SK-N-SH treated with all-trans-retinoic acid at 6 μM for 48 hours (cell line): ENCODE measurements around the gene TBCK.
A peak's percentile ranks its signal among the peaks of the same experiment; 100 is the strongest.

Experiments used
- ATAC-seq: fragments of 200-7000 bp; cut with Tn5 transposase; 3 replicates; pipeline ENCODE4 v1.9.1; 2020; ENCODE audit warnings: mild to moderate bottlenecking, moderate library complexity
- BACH2 ChIP-seq: fragments of 250-450 bp; sonication (Bioruptor Pico); IDR thresholded peaks from 2 replicates; pipeline ENCODE4 v1.9.0; 2021; ENCODE audit warnings: mild to moderate bottlenecking, borderline replicate concordance
- CSDC2 ChIP-seq: fragments of 250-450 bp; sonication (Bioruptor Pico); IDR thresholded peaks from 2 replicates; pipeline ENCODE4 v1.5.0; 2020; ENCODE audit warnings: mild to moderate bottlenecking, moderate library complexity
- ESRRG ChIP-seq: fragments of 250-450 bp; sonication (Bioruptor Pico); IDR thresholded peaks from 2 replicates; pipeline ENCODE4 v1.6.1; 2021; ENCODE audit warnings: mild to moderate bottlenecking
- ISL1 ChIP-seq: fragments of 250-450 bp; sonication (Bioruptor Pico); IDR thresholded peaks from 2 replicates; pipeline ENCODE4 v2.1.2; 2022; ENCODE audit warnings: mild to moderate bottlenecking, moderate library complexity
- SNAI2 ChIP-seq: fragments of 250-450 bp; sonication (Bioruptor Pico); IDR thresholded peaks from 2 replicates; pipeline ENCODE4 v1.5.0; 2020; ENCODE audit warnings: mild to moderate bottlenecking, moderate library complexity
- TCF4 ChIP-seq: fragments of 250-450 bp; sonication (Bioruptor Pico); IDR thresholded peaks from 2 replicates; pipeline ENCODE4 v1.8.0; 2021; ENCODE audit warnings: mild to moderate bottlenecking, moderate library complexity, borderline replicate concordance
- TOX ChIP-seq: fragments of 250-450 bp; sonication (Bioruptor Pico); IDR thresholded peaks from 2 replicates; pipeline ENCODE4 v1.8.0; 2021; ENCODE audit warnings: mild to moderate bottlenecking, moderate library complexity, borderline replicate concordance
- ZFP3 ChIP-seq: fragments of 250-450 bp; sonication (Bioruptor Pico); IDR thresholded peaks from 2 replicates; pipeline ENCODE4 v1.5.0; 2020; ENCODE audit warnings: mild to moderate bottlenecking, moderate library complexity
- ZNF70 ChIP-seq: fragments of 450-650 bp; formaldehyde crosslinking; IDR thresholded peaks from 2 replicates; pipeline ENCODE4 v1.5.0; 2020; ENCODE audit warnings: mild to moderate bottlenecking, moderate library complexity
- TF ChIP-seq, protein P1 (sequence below): fragments of 250-450 bp; sonication (Bioruptor Pico); IDR thresholded peaks from 2 replicates; pipeline ENCODE4 v1.5.0; 2020; ENCODE audit warnings: mild to moderate bottlenecking, moderate library complexity
- TF ChIP-seq, protein P2 (sequence below): fragments of 250-450 bp; sonication (Bioruptor Pico); IDR thresholded peaks from 2 replicates; pipeline ENCODE4 v1.8.0; 2020; ENCODE audit warnings: mild to moderate bottlenecking, moderate library complexity, borderline replicate concordance
- TF ChIP-seq, protein P3 (sequence below): fragments of 250-450 bp; sonication (Bioruptor Pico); IDR thresholded peaks from 2 replicates; pipeline ENCODE4 v1.5.1; 2020; ENCODE audit warnings: low read depth, mild to moderate bottlenecking, moderate library complexity
- TF ChIP-seq, protein P4 (sequence below): fragments of 250-450 bp; sonication (Bioruptor Pico); IDR thresholded peaks from 2 replicates; pipeline ENCODE4 v1.5.1; 2021; ENCODE audit warnings: mild to moderate bottlenecking, moderate library complexity
- TF ChIP-seq, protein P5 (sequence below): fragments of 250-450 bp; sonication (Bioruptor Pico); IDR thresholded peaks from 2 replicates; pipeline ENCODE4 v1.8.0; 2021; ENCODE audit warnings: low read depth, mild to moderate bottlenecking, moderate library complexity, borderline replicate concordance

The TBCK gene

DNA sequence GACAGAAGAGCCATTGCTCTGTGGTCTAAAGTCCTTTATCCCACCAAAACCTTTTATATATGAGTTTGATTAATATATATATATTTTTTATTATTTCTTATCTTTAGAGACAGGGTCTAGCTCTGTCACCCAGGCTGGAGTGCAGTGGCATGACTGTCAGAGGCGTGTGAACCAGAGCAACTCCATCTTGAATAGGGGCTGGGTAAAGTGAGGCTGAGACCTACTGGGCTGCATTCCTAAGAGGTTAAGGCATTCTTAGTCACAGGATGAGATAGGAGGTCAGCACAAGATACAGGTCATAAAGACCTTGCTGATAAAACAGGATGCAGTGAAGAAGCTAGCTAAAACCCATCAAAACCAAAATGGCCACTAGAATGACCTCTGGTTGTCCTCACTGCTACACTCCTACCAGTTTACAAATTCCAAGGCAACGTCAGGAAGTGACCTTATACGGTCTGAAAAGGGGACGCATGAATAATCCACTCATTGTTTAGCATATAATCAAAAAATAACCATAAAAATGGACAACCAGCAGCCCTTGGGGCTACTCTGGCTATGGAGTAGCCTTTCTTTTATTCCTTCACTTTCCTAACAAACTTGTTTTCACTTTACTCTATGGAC is 10.5 kb downstream of the TBCK start:
- no peak for ATAC-seq

DNA sequence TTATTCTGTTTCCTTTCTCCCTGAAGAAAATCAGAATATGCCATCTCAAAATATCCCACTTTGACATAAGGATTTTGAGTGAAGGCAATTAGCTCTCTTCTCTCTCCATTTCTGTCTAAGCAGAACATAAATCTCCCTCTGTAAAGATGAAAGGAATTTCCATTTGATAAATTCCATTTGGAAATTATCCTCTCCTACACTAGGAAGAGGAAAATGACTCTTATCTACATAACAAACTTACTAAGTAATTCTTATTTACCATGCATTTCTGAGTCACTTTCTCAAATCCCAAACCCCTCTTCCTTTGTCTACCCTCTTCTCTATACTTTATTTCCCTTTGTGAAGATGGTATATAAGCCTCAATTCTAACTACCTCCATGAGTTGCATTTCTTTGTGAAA is 11.4 kb downstream of the TBCK start:
- TF ChIP-seq, protein P1, sequence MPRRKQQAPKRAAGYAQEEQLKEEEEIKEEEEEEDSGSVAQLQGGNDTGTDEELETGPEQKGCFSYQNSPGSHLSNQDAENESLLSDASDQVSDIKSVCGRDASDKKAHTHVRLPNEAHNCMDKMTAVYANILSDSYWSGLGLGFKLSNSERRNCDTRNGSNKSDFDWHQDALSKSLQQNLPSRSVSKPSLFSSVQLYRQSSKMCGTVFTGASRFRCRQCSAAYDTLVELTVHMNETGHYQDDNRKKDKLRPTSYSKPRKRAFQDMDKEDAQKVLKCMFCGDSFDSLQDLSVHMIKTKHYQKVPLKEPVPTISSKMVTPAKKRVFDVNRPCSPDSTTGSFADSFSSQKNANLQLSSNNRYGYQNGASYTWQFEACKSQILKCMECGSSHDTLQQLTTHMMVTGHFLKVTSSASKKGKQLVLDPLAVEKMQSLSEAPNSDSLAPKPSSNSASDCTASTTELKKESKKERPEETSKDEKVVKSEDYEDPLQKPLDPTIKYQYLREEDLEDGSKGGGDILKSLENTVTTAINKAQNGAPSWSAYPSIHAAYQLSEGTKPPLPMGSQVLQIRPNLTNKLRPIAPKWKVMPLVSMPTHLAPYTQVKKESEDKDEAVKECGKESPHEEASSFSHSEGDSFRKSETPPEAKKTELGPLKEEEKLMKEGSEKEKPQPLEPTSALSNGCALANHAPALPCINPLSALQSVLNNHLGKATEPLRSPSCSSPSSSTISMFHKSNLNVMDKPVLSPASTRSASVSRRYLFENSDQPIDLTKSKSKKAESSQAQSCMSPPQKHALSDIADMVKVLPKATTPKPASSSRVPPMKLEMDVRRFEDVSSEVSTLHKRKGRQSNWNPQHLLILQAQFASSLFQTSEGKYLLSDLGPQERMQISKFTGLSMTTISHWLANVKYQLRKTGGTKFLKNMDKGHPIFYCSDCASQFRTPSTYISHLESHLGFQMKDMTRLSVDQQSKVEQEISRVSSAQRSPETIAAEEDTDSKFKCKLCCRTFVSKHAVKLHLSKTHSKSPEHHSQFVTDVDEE (CRISPR knock-in tag): no peak
- peak; percentile 89 for TF ChIP-seq ISL1
- no peak for ATAC-seq

More for the DNA sequence above, 10.5 kb downstream of the TBCK start:
- TF ChIP-seq ISL1 (no peak; the same call in 1 of the 2 replicates), BACH2 (CRISPR knock-in tag) (no peak), ESRRG (CRISPR knock-in tag) (no peak), ZNF70 (CRISPR knock-in tag) (no peak), SNAI2 (CRISPR knock-in tag) (peak; percentile 90), ZFP3 (CRISPR knock-in tag) (peak; percentile 71), CSDC2 (CRISPR knock-in tag) (peak; percentile 77; the same call in 1 of the 2 replicates)
- TF ChIP-seq, protein P2, sequence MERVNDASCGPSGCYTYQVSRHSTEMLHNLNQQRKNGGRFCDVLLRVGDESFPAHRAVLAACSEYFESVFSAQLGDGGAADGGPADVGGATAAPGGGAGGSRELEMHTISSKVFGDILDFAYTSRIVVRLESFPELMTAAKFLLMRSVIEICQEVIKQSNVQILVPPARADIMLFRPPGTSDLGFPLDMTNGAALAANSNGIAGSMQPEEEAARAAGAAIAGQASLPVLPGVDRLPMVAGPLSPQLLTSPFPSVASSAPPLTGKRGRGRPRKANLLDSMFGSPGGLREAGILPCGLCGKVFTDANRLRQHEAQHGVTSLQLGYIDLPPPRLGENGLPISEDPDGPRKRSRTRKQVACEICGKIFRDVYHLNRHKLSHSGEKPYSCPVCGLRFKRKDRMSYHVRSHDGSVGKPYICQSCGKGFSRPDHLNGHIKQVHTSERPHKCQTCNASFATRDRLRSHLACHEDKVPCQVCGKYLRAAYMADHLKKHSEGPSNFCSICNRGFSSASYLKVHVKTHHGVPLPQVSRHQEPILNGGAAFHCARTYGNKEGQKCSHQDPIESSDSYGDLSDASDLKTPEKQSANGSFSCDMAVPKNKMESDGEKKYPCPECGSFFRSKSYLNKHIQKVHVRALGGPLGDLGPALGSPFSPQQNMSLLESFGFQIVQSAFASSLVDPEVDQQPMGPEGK: no peak
- TF ChIP-seq, protein P3, sequence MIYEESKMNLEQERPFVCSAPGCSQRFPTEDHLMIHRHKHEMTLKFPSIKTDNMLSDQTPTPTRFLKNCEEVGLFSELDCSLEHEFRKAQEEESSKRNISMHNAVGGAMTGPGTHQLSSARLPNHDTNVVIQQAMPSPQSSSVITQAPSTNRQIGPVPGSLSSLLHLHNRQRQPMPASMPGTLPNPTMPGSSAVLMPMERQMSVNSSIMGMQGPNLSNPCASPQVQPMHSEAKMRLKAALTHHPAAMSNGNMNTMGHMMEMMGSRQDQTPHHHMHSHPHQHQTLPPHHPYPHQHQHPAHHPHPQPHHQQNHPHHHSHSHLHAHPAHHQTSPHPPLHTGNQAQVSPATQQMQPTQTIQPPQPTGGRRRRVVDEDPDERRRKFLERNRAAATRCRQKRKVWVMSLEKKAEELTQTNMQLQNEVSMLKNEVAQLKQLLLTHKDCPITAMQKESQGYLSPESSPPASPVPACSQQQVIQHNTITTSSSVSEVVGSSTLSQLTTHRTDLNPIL (CRISPR knock-in tag): 0 out of 2 replicates have a peak, but pooled peaks have one; percentile 27

DNA sequence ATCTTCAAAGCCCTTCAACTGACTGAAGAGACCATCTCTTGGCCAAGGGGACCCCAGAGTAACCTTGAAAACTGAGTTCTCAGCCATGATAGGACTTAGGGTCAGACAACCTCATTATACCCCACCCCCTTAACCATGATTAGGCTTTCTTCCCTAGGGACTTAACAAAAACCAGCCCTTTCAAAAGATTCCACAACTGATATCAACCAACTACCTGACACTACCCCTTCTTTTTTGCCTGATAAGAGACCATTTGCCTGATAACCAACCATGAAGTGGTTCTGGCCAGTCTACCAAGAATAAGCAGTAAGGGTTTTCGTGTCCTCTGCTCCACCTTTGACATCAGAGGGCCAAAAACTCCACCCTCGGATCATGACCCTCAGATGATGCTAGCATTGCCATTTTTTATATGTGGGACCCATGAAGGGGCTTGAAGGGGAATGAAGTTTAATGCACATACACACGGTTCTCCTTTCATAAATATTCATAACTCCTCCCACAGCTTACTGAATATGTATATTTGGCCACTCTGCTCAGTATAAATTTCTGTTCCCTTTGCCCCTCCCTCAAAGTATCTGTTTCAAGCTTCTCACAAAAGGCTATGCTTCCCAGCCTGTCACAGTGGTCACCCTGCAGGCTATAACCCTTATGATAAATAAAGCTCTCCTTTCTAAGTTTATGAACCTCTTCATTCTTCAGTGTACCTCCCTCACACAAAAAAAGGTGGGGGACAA is 12.3 kb downstream of the TBCK start:
- TF ChIP-seq, protein P4, sequence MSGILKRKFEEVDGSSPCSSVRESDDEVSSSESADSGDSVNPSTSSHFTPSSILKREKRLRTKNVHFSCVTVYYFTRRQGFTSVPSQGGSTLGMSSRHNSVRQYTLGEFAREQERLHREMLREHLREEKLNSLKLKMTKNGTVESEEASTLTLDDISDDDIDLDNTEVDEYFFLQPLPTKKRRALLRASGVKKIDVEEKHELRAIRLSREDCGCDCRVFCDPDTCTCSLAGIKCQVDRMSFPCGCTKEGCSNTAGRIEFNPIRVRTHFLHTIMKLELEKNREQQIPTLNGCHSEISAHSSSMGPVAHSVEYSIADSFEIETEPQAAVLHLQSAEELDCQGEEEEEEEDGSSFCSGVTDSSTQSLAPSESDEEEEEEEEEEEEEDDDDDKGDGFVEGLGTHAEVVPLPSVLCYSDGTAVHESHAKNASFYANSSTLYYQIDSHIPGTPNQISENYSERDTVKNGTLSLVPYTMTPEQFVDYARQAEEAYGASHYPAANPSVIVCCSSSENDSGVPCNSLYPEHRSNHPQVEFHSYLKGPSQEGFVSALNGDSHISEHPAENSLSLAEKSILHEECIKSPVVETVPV (CRISPR knock-in tag): no peak
- TF ChIP-seq TCF4 (CRISPR knock-in tag) (no peak), ESRRG (CRISPR knock-in tag) (no peak), CSDC2 (CRISPR knock-in tag) (no peak), TOX (CRISPR knock-in tag) (no peak), ZNF70 (CRISPR knock-in tag) (no peak), SNAI2 (CRISPR knock-in tag) (no peak)
- TF ChIP-seq, protein P5, sequence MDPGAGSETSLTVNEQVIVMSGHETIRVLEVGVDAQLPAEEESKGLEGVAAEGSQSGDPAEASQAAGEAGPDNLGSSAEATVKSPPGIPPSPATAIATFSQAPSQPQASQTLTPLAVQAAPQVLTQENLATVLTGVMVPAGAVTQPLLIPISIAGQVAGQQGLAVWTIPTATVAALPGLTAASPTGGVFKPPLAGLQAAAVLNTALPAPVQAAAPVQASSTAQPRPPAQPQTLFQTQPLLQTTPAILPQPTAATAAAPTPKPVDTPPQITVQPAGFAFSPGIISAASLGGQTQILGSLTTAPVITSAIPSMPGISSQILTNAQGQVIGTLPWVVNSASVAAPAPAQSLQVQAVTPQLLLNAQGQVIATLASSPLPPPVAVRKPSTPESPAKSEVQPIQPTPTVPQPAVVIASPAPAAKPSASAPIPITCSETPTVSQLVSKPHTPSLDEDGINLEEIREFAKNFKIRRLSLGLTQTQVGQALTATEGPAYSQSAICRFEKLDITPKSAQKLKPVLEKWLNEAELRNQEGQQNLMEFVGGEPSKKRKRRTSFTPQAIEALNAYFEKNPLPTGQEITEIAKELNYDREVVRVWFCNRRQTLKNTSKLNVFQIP (CRISPR knock-in tag): no peak
- TF ChIP-seq, protein P1 (CRISPR knock-in tag): no peak
- ATAC-seq: no peak
